ENCODE data around the gene GTF2E1.
"Not testable (repeated sequence)": the region's sequence is repeated elsewhere in the genome, so short reads cannot be mapped to it uniquely, and the experiment has no call there.

The GTF2E1 gene

GRCh38 chr3:120742198-120742848 lies at the start of gene GTF2E1, which contains the start of gene RABL3:
Gene GTF2E1, plus strand, starts transcription at chr3:120742744. Its CDS starts 7,809 bp downstream, at chr3:120750553.
Gene RABL3, minus strand, starts transcription at chr3:120742516. Its CDS starts 9 bp downstream, at chr3:120742507.
- peak; percentile 98 for DNase-seq

- DNase-seq = peak in 1 of 2 experiments; percentile 13
Measured at GRCh38 chr3:120693439-120694171, 48.9 kb upstream of the GTF2E1 start.

GRCh38 chr3:120699333-120699732 lies 43.2 kb upstream of the GTF2E1 start:
- DNase-seq = no peak

- no peak for DNase-seq
Measured at GRCh38 chr3:120705884-120706582, 36.5 kb upstream of the GTF2E1 start.

- no peak for DNase-seq
Measured at GRCh38 chr3:120706950-120707349, 35.6 kb upstream of the GTF2E1 start.

- no peak for DNase-seq
Measured at GRCh38 chr3:120708408-120708807, 34.1 kb upstream of the GTF2E1 start.

- no peak for DNase-seq
Measured at GRCh38 chr3:120710369-120710768, 32.2 kb upstream of the GTF2E1 start.

GRCh38 chr3:120713262-120713661 lies 29.3 kb upstream of the GTF2E1 start:
- DNase-seq = no peak

GRCh38 chr3:120719167-120719834 lies 23.2 kb upstream of the GTF2E1 start:
- peak; percentile 0 to 33 for DNase-seq

- no peak for DNase-seq
Measured at GRCh38 chr3:120726791-120727190, 15.8 kb upstream of the GTF2E1 start.

GRCh38 chr3:120730576-120731542 lies 11.7 kb upstream of the GTF2E1 start:
- DNase-seq = no peak

- DNase-seq = not testable (repeated sequence)
Measured at GRCh38 chr3:120738006-120738405, 4.5 kb upstream of the GTF2E1 start.

- no peak for DNase-seq
Measured at GRCh38 chr3:120741320-120741719, 1.2 kb upstream of the GTF2E1 start.

- DNase-seq = no peak
Measured at GRCh38 chr3:120741837-120742197, 727 bp upstream of the GTF2E1 start.

- peak; percentile 28 to 32 for DNase-seq
Measured at GRCh38 chr3:120742849-120743365, 363 bp downstream of the GTF2E1 start.

- no peak for DNase-seq
Measured at GRCh38 chr3:120743556-120744195, 1.1 kb downstream of the GTF2E1 start.

GRCh38 chr3:120745466-120745865 lies 2.9 kb downstream of the GTF2E1 start:
- DNase-seq = no peak

GRCh38 chr3:120749843-120750242 lies 7.3 kb downstream of the GTF2E1 start:
- DNase-seq = no peak

GRCh38 chr3:120752230-120752629 lies 9.7 kb downstream of the GTF2E1 start:
- no peak for DNase-seq

- no peak for DNase-seq
Measured at GRCh38 chr3:120752865-120753264, 10.3 kb downstream of the GTF2E1 start.

- no peak for DNase-seq
Measured at GRCh38 chr3:120753810-120754209, 11.3 kb downstream of the GTF2E1 start.
